Activated gamma-delta T cell (primary cell): ENCODE measurements around the gene MUC20.
"Not testable (repeated sequence)": the region's sequence is repeated elsewhere in the genome, so short reads cannot be mapped to it uniquely, and the experiment has no call there.

ENCODE experiments used
- DNase-seq: peaks from one replicate; lab custom pipeline; 2025; lab: John Stamatoyannopoulos, UW

Gene MUC20

GRCh38 chr3:195711091-195711812 is 9.5 kb upstream of the MUC20 start:
- not testable (repeated sequence) for DNase-seq

DNA sequence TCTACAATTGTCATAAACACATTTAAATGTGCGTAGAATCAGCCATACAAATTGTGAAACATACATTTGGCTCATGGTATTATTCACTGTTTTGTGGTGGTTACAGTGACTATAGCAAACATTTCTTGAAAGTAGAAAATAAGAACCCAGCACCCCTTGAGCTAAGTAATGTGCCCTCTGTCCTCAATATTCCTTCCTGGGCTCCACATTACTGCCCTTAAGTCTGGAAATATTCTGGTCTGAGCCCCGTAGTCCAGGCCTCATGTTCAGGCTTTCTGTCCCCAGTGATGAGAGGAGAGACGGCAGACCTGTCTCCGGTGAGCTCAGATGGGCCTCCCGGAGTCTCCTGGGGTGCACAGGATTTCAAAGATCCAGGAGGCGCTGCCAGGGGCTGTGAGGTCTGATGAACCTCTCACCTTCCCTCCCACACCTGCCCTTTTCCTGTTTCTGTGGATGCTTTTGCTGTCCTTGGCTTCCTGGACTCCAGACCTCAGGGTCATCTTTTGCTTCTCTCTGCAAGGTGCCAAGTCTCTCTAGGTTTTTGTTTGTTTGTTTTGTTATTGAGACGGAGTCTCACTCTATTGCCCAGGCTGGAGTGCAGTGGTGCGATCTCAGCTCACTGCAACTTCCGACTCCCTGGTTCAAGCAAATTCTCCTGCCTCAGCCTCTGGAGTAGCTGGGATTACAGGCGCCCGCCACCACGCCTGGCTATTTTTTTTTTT is 8.8 kb upstream of the MUC20 start:
- DNase-seq: no peak

- not testable (repeated sequence) for DNase-seq
Measured at GRCh38 chr3:195712535-195712910, 8.3 kb upstream of the MUC20 start.

GRCh38 chr3:195713150-195713549 is 7.6 kb upstream of the MUC20 start:
- not testable (repeated sequence) for DNase-seq

DNA sequence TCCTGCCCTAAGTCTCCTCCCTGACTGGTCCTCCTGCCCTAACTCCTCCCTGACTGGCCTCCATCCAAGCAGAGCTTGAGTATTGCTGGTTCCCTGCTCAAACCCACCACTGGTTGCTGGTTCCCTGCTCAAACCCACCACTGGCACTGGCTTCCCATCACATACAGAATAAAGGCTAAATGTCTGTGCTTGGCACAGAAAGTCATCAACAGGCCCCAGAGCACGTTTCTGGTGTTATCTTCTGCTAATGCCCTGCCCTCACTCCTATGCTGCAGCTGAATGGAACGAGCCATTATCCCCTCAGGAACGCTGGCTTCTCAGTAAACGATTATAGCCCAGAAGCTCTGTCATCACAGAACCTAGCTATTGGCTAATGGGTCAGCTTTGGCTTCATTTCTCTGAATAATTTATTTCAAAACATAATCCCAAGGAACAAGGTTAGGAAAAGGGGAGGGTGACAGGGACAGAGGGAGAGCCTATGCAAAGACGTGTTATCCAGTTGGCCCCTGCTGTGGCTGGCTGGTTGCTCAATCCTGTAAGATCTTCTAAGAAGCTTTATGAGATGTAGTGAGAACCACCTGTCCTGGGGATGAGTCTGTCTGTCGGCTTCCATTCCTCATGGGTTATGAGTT is 6.3 kb upstream of the MUC20 start:
- DNase-seq: no peak

- DNase-seq: no peak
Measured at GRCh38 chr3:195715134-195715533, 5.6 kb upstream of the MUC20 start.

- DNase-seq: no peak
Measured at GRCh38 chr3:195715583-195716266, 5.1 kb upstream of the MUC20 start.

- DNase-seq: no peak
Measured at GRCh38 chr3:195717416-195717815, 3.4 kb upstream of the MUC20 start.

GRCh38 chr3:195717852-195718476 is 2.8 kb upstream of the MUC20 start:
- DNase-seq: no peak

DNA sequence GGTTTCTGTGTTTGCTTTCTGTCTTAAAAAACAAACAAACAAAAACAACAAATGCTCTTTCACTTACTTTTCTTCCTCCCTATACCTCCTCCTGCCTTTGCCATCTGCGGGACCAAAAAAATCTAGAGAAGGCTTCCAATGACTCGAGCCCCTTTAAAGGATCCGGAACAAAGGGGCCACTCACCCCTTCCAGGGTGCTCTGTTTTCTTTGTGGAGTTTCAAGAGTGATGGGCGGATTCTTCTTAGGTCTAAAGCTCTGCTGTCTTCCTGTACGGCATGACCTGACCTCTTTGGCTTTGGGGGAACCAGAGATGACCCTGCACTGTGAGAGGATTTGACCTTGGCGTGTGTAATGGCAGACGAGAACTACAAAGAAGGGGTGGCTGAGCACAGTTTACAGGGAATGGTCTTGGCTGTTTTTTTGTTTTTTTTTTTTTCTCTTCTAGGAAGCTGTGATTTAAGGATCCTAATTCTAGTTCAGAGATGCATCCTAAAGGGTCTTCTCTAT is 2.2 kb upstream of the MUC20 start:
- no peak for DNase-seq

DNA sequence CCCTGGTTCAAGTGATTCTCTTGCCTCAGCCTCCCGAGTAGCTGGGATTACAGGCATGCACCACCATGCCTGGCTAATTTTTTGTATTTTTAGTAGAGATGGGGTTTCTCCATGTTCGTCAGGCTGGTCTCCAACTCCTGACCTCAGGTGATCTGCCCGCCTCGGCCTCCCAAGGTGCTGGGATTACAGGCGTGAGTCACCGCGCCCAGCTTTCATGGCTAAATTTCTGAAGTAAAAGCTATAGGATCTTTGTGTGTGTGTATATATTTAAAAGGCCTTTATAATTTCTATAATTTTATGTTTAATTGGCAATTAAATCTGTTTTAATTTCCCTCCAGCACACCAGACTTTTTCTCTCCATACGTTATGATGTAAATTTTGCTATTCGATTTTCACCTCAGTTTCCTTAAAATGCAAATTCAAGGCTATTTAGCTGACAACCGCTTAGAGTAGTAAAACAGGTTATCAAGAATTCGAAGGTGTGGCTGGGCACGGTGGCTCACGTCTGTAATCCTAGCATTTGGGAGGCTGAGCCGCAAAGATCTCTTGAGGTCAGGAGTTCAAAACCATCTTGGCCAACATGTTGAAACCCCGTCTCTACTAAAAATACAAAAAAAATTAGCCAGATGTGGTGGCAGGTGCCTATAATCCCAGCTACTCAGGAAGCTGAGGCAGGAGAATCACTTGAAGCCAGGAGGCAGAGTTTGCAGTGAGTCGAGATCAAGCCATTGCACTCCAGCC is 1.1 kb upstream of the MUC20 start:
- not testable (repeated sequence) for DNase-seq

DNA sequence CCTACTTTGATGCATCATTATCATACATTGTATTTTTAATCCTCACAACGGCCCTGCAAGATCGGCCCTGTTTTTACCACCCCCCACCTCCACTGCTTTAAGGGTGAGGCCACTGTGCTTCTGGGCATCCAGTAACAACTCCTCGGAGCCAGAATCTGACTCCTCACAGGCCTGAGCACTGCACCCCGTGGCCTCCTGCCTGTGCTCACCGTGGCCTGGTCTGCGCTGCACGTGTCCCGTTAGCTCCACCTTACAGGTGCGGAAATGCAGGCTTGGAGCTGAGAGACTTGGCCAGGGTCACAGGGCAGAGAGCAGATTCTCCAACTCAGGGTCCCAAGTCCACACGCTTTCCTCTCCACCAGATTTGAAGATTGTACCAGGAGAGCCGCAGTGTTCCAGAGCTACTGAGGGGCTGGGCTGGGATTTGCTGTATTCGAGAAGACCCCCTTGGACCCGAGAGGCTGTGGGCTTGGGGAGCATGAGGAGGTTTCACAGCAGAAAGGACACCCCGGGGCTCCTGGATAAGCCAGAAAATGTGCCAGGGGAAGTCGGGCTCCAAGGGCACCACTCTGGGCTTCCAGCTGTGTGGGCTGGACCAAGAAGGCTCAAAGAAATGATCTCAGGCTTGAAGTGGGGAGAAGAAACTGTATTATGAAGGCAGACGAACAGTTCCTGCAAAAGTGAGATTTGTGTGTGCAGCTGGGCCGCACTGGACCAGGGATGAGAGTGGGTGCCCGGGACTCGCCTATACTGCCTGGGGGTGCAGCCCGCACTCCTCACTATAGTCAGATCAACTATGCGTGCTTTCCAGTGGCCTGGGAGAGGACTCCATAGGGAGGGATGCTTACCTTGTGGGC is 1.6 kb downstream of the MUC20 start:
- DNase-seq: not testable (repeated sequence)

DNA sequence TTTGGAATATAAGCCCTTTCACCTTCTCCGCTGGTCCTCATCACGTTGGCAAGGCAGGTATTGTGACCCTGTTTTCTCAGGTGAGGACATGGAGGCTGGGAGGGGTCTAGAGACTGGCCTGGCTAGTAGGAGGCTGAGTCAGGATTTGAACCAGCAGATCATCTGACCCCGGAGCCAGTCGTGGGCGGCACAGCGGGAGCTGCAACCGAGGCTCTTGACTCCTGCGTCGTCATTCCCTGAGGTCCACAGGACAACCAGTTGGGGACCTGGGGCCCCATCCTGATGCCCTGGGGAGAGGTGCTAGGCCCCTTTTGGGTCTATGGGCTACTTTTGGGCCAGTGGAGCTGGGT is 2.2 kb downstream of the MUC20 start:
- DNase-seq: not testable (repeated sequence)

- DNase-seq: not testable (repeated sequence)
Measured at GRCh38 chr3:195724363-195724762, 3.6 kb downstream of the MUC20 start.

GRCh38 chr3:195725916-195726740 is 5.3 kb downstream of the MUC20 start:
- not testable (repeated sequence) for DNase-seq

- no peak for DNase-seq
Measured at GRCh38 chr3:195727606-195728195, 6.9 kb downstream of the MUC20 start.

DNA sequence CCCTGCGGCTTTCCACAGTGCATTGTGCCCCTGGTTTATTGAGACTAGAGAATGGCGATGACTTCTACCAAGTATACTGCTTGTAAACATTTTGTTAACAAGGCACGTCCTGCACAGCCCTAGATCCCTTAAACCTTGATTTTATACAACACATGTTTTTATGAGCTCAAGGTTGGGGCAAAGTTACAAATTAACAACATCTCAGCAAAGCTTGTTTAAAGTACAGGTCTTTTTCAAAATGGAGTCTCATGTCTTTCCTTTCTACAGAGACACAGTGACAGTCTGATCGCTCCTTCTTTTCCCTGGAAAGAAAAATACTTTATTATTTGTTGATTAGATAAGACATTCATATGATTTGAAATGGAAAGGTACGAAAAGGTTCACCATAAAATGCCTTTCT is 8.0 kb downstream of the MUC20 start:
- DNase-seq: not testable (repeated sequence)

DNA sequence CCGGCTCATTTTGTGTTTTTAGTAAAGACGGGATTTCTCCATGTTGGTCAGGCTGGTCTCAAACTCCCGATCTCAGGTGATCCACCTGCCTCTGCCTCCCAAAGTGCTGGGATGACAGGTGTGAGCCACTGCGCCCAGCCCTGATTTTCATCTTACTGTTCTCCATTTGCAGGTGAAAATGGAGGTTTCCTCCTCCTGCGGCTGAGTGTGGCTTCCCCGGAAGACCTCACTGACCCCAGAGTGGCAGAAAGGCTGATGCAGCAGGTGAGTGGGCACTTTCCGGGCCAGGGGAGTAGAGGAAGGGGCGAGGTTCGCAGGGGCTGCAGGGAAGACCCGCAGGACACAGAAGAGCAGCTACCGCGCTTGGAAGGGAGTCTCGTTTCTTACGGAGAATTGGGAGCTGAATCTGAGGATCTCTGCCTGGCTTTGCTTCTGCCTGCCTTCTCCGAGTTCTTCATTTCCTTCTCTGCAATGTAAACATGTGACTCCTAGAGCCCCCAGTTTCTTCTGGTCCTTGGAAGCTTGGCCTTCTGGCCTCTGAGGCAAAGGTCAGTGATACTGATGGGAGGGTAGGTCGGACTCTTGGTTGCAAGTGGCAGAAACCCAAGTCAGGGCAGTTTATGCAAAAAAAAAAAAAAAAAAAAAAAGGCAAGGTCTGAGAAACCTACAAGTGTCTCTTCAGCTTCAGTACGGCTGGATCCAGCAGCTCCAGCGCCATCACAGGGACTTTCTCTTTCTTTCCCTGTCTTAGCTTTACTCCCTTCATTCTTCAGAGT is 8.9 kb downstream of the MUC20 start:
- DNase-seq: no peak
